HEK293T (cell line): ENCODE results near the gene ASPSCR1.

ENCODE experiments used
- CTCF ChIA-PET: fragments of 350-600 bp; formaldehyde crosslinking; extraction: SDS; loops from one replicate; lab custom pipeline; 2021; ENCODE audit warnings: antibody characterized with exemption, inconsistent platforms; lab: Yijun Ruan, JAX
- POLR2A ChIA-PET: fragments of 350-600 bp; formaldehyde crosslinking; extraction: SDS; loops from one replicate; lab custom pipeline; 2020; ENCODE audit warnings: antibody characterized with exemption, inconsistent platforms; lab: Yijun Ruan, JAX
- DNase-seq: peaks from one replicate; pipeline ENCODE4 v3.0.0; 2012; ENCODE audit warnings: mixed read lengths; ENCODE audit errors: extremely low spot score
- ARNT ChIP-seq: fragments of 450-650 bp; IDR thresholded peaks from 2 replicates; pipeline ENCODE4 v1.6.1; 2017; ENCODE audit warnings: mild to moderate bottlenecking
- BHLHE40 ChIP-seq: fragments of 450-650 bp; IDR thresholded peaks from 2 replicates; pipeline ENCODE4 v1.6.1; 2016; ENCODE audit warnings: mild to moderate bottlenecking, moderate library complexity, borderline replicate concordance
- CTBP1 ChIP-seq: fragments of 450-650 bp; IDR thresholded peaks from 2 replicates; pipeline ENCODE4 v1.6.1; 2016; ENCODE audit warnings: borderline replicate concordance
- ELF4 ChIP-seq: fragments of 450-650 bp; IDR thresholded peaks from 2 replicates; pipeline ENCODE4 v1.6.1; 2017; ENCODE audit warnings: antibody characterized with exemption
- FOXA1 ChIP-seq: fragments of 450-650 bp; IDR thresholded peaks from 2 replicates; pipeline ENCODE4 v1.6.1; 2016; ENCODE audit warnings: mild to moderate bottlenecking
- FOXK2 ChIP-seq: fragments of 450-650 bp; IDR thresholded peaks from 2 replicates; pipeline ENCODE4 v1.6.1; 2016; ENCODE audit warnings: mild to moderate bottlenecking
- FOXM1 ChIP-seq: fragments of 450-650 bp; IDR thresholded peaks from 2 replicates; pipeline ENCODE4 v1.6.1; 2017; ENCODE audit warnings: mild to moderate bottlenecking, borderline replicate concordance
- HDGF ChIP-seq: fragments of 450-650 bp; IDR thresholded peaks from 2 replicates; pipeline ENCODE4 v1.6.1; 2017; ENCODE audit warnings: antibody characterized with exemption, borderline replicate concordance
- L3MBTL2 ChIP-seq: fragments of 450-650 bp; conservative IDR thresholded peaks from 2 replicates; pipeline ENCODE4 v1.6.1; 2016; ENCODE audit warnings: mild to moderate bottlenecking
- LEF1 ChIP-seq: fragments of 450-650 bp; IDR thresholded peaks from 2 replicates; pipeline ENCODE4 v1.6.1; 2017; ENCODE audit warnings: mild to moderate bottlenecking, borderline replicate concordance
- NFRKB ChIP-seq: fragments of 450-650 bp; IDR thresholded peaks from 2 replicates; pipeline ENCODE4 v1.6.1; 2016; ENCODE audit warnings: mild to moderate bottlenecking, moderate library complexity
- PKNOX1 ChIP-seq: fragments of 450-650 bp; IDR thresholded peaks from 2 replicates; pipeline ENCODE4 v1.6.1; 2016
- SP1 ChIP-seq: fragments of 450-650 bp; IDR thresholded peaks from 2 replicates; pipeline ENCODE4 v1.6.1; 2017
- SUZ12 ChIP-seq: fragments of 450-650 bp; IDR thresholded peaks from 2 replicates; pipeline ENCODE4 v1.6.1; 2016; ENCODE audit warnings: mild to moderate bottlenecking
- TARDBP ChIP-seq: fragments of 450-650 bp; IDR thresholded peaks from 2 replicates; pipeline ENCODE4 v1.6.1; 2016
- ZNF384 ChIP-seq: fragments of 450-650 bp; IDR thresholded peaks from 2 replicates; pipeline ENCODE4 v1.6.1; 2016

Gene ASPSCR1

GRCh38 chr17:82050152-82050760 lies 72.8 kb downstream of the ASPSCR1 start:
- CTCF ChIA-PET, result interaction anchor here (0.5 to 1.7 kb wide), 4 partner anchors 10 to 89 kb away, joined by 3 to 5 read pairs (median 3); partner anchors contain the start of gene DCXR
- POLR2A ChIA-PET, result interaction anchor here (1.8 to 2.7 kb wide), 4 partner anchors 8 to 48 kb away, joined by 4 to 17 read pairs (median 11); partner anchors contain the start of genes DCXR, FASN and RAC3
- DNase-seq, result no peak
- TF ChIP-seq BHLHE40 (no peak), SP1 (no peak), ELF4 (no peak), ARNT (no peak), FOXA1 (no peak), L3MBTL2 (no peak), CTBP1 (no peak), NFRKB (no peak), PKNOX1 (no peak), HDGF (no peak), TARDBP (no peak), SUZ12 (no peak), ZNF384 (no peak), FOXM1 (no peak), LEF1 (no peak), FOXK2 (no peak)

GRCh38 chr17:82050761-82051641 lies 73.6 kb downstream of the ASPSCR1 start:
- no peak for DNase-seq
- TF ChIP-seq NFRKB (no peak), SUZ12 (no peak), FOXA1 (no peak), FOXM1 (no peak), SP1 (no peak), ZNF384 (no peak), HDGF (no peak)
- ChIA-PET POLR2A (interaction anchor here (1.8 to 6.3 kb wide), 5 partner anchors 8 to 48 kb away, joined by 4 to 46 read pairs (median 15); partner anchors contain the start of genes DCXR, DUS1L, FASN and RAC3), CTCF (interaction anchor here (0.5 to 1.7 kb wide), 3 partner anchors 11 to 16 kb away, joined by 3 to 5 read pairs (median 3); partner anchors contain the start of gene DCXR)

- ChIA-PET POLR2A (interaction anchor here (0.9 to 6.3 kb wide), 5 partner anchors 12 to 46 kb away, joined by 3 to 46 read pairs (median 6); partner anchors contain the start of genes CENPX, DCXR, DUS1L and FASN), CTCF (no interaction called here)
- no peak for TF ChIP-seq ARNT
- no peak for TF ChIP-seq FOXM1
- no peak for TF ChIP-seq L3MBTL2
- TF ChIP-seq TARDBP, result no peak
- TF ChIP-seq LEF1, result no peak
- TF ChIP-seq FOXK2, result no peak
- no peak for TF ChIP-seq PKNOX1
- no peak for TF ChIP-seq ZNF384
- no peak for TF ChIP-seq ELF4
- TF ChIP-seq HDGF, result no peak
- no peak for TF ChIP-seq SP1
- no peak for TF ChIP-seq BHLHE40
- TF ChIP-seq SUZ12, result no peak
- TF ChIP-seq NFRKB, result no peak
- TF ChIP-seq CTBP1, result no peak
- TF ChIP-seq FOXA1, result no peak
- peak; percentile 85 for DNase-seq
These were observed 74.6 kb downstream of the ASPSCR1 start, which contains the start of the genes GPS1 and RFNG for GRCh38 chr17:82051776-82052637. Gene GPS1, plus strand, starts transcription at chr17:82051898. Its CDS starts 34 bp downstream, at chr17:82051932. Gene RFNG, minus strand, starts transcription at chr17:82051811. Its CDS starts 45 bp downstream, at chr17:82051766.

- TF ChIP-seq SUZ12, result no peak
- TF ChIP-seq FOXA1, result no peak
- no peak for TF ChIP-seq PKNOX1
- TF ChIP-seq HDGF, result no peak
- TF ChIP-seq NFRKB, result no peak
- no peak for TF ChIP-seq SP1
- no peak for TF ChIP-seq ELF4
- no peak for TF ChIP-seq ZNF384
- TF ChIP-seq ARNT, result no peak
- no peak for TF ChIP-seq FOXK2
- DNase-seq, result no peak
- POLR2A ChIA-PET, result interaction anchor here (0.9 to 6.3 kb wide), 5 partner anchors 11 to 46 kb away, joined by 3 to 46 read pairs (median 6); partner anchors contain the start of genes CENPX, DCXR, DUS1L and FASN
- CTCF ChIA-PET, result no interaction called here
These were observed 75.2 kb downstream of the ASPSCR1 start for GRCh38 chr17:82052638-82053059.
